ENCODE results near the gene HM13. TPM values are rescaled to one million over a fixed set of nuclear protein-coding genes. Genes with fewer than 3 reads are reported as not detected.

HM13 gene
- total and polyA plus RNA-seq, 2 of the 13 experiments (the other 11 are each of a cell fraction or from before 2014, with no cell fraction given), result 118 to 243 TPM

DNA sequence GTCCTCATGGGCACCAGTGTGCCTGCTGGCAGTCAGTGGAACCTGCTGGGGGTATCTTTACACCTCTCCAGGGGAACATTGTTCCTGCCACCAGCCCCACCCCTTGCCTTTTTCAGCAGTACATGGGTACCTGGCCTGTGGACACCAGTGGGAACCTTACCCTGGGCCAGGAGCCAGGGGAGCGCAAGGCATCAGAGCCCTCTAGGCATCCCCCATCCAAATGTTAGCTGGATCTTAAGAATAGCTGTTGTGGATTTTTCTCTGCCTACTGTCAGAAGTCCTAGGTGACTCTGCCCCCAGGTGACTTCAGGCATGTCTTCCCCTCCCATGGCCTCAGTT lies 52.0 kb downstream of the HM13 start:
- BruUV-seq (replicated peaks), result no TSS peak
- intact Hi-C loops (cut with micrococcal nuclease; ENCODE audit: unreplicated experiment) (no loop called here), in situ Hi-C loops (cut with HindIII; ENCODE audit: extremely low pct_ligation_motif_present, low pct_unique_long_range_greater_than_20kb) (loop anchor here (10.0 kb wide), 1 partner anchor 159 kb away; the partner anchor contains the start of gene BCL2L1)
- CTCF ChIA-PET (ENCODE audit: low intra/inter-chr PET ratio, low total read pairs), result interaction anchor here (0.7 to 0.8 kb wide), 2 partner anchors 47 to 49 kb away, joined by 3 to 5 read pairs; no protein-coding TSS in a partner anchor
- 94% methylated on average over 1 of the region's 1 CpG for WGBS (ENCODE audit: low lambda C conversion rate)
- Histone ChIP-seq H3K9me3 (ENCODE audit: low read length) (no peaks in the 10 kb centered on the region), H3K36me3 (replicated peaks in 1 of 2; ENCODE audit: control insufficient read depth in 1 of 2, insufficient read depth in 2 of 2, low read length in 2 of 2) (peaks cover 47 to 62% of the 10 kb centered on the region in 2 experiments), H3K4me2 (ENCODE audit: low read depth, low read length) (no peak overlapping the region), H3K4me3 (replicated peaks in 1 of 3; ENCODE audit: insufficient read depth in 1 of 3, low read depth in 2 of 3, low read length in 3 of 3) (no peak overlapping the region), H4K20me1 (ENCODE audit: insufficient read depth, low read length) (no peaks in the 10 kb centered on the region), H3K9ac (ENCODE audit: insufficient read depth, low read depth, low read length) (no peak overlapping the region), H3K27me3 (ENCODE audit: control insufficient read depth in 1 of 2, insufficient read depth in 2 of 2, low read length in 2 of 2) (no peaks in the 10 kb centered on the region), H3K27ac (ENCODE audit: extremely low read length, insufficient read depth, low read length) (no peak overlapping the region), H3K79me2 (ENCODE audit: insufficient read depth, low read length) (no peaks in the 10 kb centered on the region), H3K4me1 (ENCODE audit: insufficient read depth, low read length) (peaks cover 47% of the 10 kb centered on the region), H2AFZ (ENCODE audit: low read length) (no peak overlapping the region)
- POLR2A ChIA-PET, result interaction anchor here (16.4 kb wide), 1 partner anchor 41 kb away, joined by 1427 read pairs; the partner anchor contains the start of gene ID1
- no peak for DNase-seq (ENCODE audit: low spot score)
- ATAC-seq, result no peak
- no peak for FAIRE-seq
- TF ChIP-seq SMC3 (IDR thresholded peaks at IDR 0.05; ENCODE audit: low read length) (no peak), POLR2AphosphoS5 (IDR thresholded peaks at IDR 0.05; ENCODE audit: low read depth, low read length) (0 out of 2 replicates have a peak, but pooled peaks have one; percentile 23), KDM2A (CRISPR knock-in tag; IDR thresholded peaks at IDR 0.05; ENCODE audit: borderline replicate concordance, low read depth) (0 out of 2 replicates have a peak, but pooled peaks have one; percentile 4)
- TF ChIP-seq, protein P1, sequence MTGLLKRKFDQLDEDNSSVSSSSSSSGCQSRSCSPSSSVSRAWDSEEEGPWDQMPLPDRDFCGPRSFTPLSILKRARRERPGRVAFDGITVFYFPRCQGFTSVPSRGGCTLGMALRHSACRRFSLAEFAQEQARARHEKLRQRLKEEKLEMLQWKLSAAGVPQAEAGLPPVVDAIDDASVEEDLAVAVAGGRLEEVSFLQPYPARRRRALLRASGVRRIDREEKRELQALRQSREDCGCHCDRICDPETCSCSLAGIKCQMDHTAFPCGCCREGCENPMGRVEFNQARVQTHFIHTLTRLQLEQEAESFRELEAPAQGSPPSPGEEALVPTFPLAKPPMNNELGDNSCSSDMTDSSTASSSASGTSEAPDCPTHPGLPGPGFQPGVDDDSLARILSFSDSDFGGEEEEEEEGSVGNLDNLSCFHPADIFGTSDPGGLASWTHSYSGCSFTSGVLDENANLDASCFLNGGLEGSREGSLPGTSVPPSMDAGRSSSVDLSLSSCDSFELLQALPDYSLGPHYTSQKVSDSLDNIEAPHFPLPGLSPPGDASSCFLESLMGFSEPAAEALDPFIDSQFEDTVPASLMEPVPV (CRISPR knock-in tag; IDR thresholded peaks at IDR 0.05), result no peak

GRCh38 chr20:31566658-31567379 lies 52.6 kb downstream of the HM13 start:
- H3K9ac ChIP-seq (ENCODE audit: insufficient read depth, low read depth, low read length), result no peak overlapping the region
- in situ Hi-C loops (cut with HindIII; ENCODE audit: extremely low pct_ligation_motif_present, low pct_unique_long_range_greater_than_20kb), result loop anchor here (10.0 kb wide), 1 partner anchor 158 kb away; the partner anchor contains the start of gene BCL2L1
- no peak for ATAC-seq
- no peak for TF ChIP-seq ZNF546 (CRISPR knock-in tag; conservative IDR thresholded peaks at IDR 0.05)
- TF ChIP-seq ZSCAN9 (CRISPR knock-in tag; IDR thresholded peaks at IDR 0.05; ENCODE audit: borderline replicate concordance), result no peak
- TF ChIP-seq AGO2 (optimal IDR thresholded peaks at IDR 0.05; ENCODE audit: low read depth, low read length), result peak; percentile 93
- TF ChIP-seq TAF15 (IDR thresholded peaks at IDR 0.05; ENCODE audit: low read depth, low read length, poor library complexity, severe bottlenecking), result peak; percentile 65
- peak; percentile 26 for TF ChIP-seq RBM39 (IDR thresholded peaks at IDR 0.05; ENCODE audit: low read depth, low read length, poor library complexity, severe bottlenecking)
- no peak for TF ChIP-seq ZNF713 (CRISPR knock-in tag; IDR thresholded peaks at IDR 0.05)
- TF ChIP-seq, protein P2, sequence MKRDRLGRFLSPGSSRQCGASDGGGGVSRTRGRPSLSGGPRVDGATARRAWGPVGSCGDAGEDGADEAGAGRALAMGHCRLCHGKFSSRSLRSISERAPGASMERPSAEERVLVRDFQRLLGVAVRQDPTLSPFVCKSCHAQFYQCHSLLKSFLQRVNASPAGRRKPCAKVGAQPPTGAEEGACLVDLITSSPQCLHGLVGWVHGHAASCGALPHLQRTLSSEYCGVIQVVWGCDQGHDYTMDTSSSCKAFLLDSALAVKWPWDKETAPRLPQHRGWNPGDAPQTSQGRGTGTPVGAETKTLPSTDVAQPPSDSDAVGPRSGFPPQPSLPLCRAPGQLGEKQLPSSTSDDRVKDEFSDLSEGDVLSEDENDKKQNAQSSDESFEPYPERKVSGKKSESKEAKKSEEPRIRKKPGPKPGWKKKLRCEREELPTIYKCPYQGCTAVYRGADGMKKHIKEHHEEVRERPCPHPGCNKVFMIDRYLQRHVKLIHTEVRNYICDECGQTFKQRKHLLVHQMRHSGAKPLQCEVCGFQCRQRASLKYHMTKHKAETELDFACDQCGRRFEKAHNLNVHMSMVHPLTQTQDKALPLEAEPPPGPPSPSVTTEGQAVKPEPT (CRISPR knock-in tag; IDR thresholded peaks at IDR 0.05; ENCODE audit: low read depth), result no peak
- no peak for TF ChIP-seq FOXA1 (IDR thresholded peaks at IDR 0.05)
- 0 out of 2 replicates have a peak, but pooled peaks have one; percentile 17 for TF ChIP-seq FOXA1 (CRISPR knock-in tag; IDR thresholded peaks at IDR 0.05)
- peak; percentile 92 for TF ChIP-seq RBM22 (optimal IDR thresholded peaks at IDR 0.05; ENCODE audit: low read length)
- TF ChIP-seq RAD21 (CRISPR knock-in tag; IDR thresholded peaks at IDR 0.05), result peak; percentile 4; the same call in 1 of the 2 replicates

More at GRCh38 chr20:31566658-31567379, 52.6 kb downstream of the HM13 start:
- Histone ChIP-seq H3K4me1 (ENCODE audit: insufficient read depth, low read length) (peaks cover 52% of the 10 kb centered on the region), H3K4me2 (ENCODE audit: low read depth, low read length) (no peak overlapping the region), H3K9me3 (ENCODE audit: low read length) (no peaks in the 10 kb centered on the region), H3K27ac (ENCODE audit: extremely low read length, insufficient read depth, low read length) (no peak overlapping the region), H2AFZ (ENCODE audit: low read length) (no peak overlapping the region), H3K36me3 (replicated peaks in 1 of 2; ENCODE audit: control insufficient read depth in 1 of 2, insufficient read depth in 2 of 2, low read length in 2 of 2) (peaks cover 42 to 56% of the 10 kb centered on the region in 2 experiments), H3K4me3 (replicated peaks in 1 of 3; ENCODE audit: insufficient read depth in 1 of 3, low read depth in 2 of 3, low read length in 3 of 3) (no peak overlapping the region), H3K79me2 (ENCODE audit: insufficient read depth, low read length) (no peaks in the 10 kb centered on the region), H4K20me1 (ENCODE audit: insufficient read depth, low read length) (no peaks in the 10 kb centered on the region), H3K27me3 (ENCODE audit: control insufficient read depth in 1 of 2, insufficient read depth in 2 of 2, low read length in 2 of 2) (no peaks in the 10 kb centered on the region)
- ChIA-PET CTCF (ENCODE audit: low intra/inter-chr PET ratio, low total read pairs) (interaction anchor here (0.7 to 7.7 kb wide), 3 partner anchors 45 to 48 kb away, joined by 3 to 335 read pairs (median 5); no protein-coding TSS in a partner anchor), POLR2A (interaction anchor here (1.2 to 16.4 kb wide), 4 partner anchors 11 to 54 kb away, joined by 3 to 1427 read pairs (median 4); partner anchors contain the start of gene ID1)
- FAIRE-seq (no peak), DNase-seq (ENCODE audit: low spot score) (no peak)
- intact Hi-C loops (cut with micrococcal nuclease; ENCODE audit: unreplicated experiment), result no loop called here
- 94% methylated on average over 14 of the region's 14 CpGs for WGBS (ENCODE audit: low lambda C conversion rate)
- no TSS peak for BruUV-seq (replicated peaks)

Data from HepG2 (cell line).